KMS-11 (cell line): ENCODE measurements around the gene LKAAEAR1.

Source experiments
- H2AFZ ChIP-seq: fragments of 200-600 bp; sonication (generic); 2 replicates; pipeline ENCODE4 v1.6.1; 2016; ENCODE audit warnings: antibody characterized with exemption, mixed run types, low read depth
- H3K27ac ChIP-seq: fragments of 200-600 bp; sonication (generic); 2 replicates; pipeline ENCODE4 v1.6.1; 2016; ENCODE audit warnings: mild to moderate bottlenecking, mixed run types
- H3K27me3 ChIP-seq: fragments of 200-600 bp; sonication (generic); 2 replicates; pipeline ENCODE4 v1.6.1; 2017; ENCODE audit warnings: mild to moderate bottlenecking, low read depth, mixed run types, moderate library complexity; ENCODE audit not compliant: insufficient read depth
- H3K36me3 ChIP-seq: fragments of 200-600 bp; sonication (generic); 2 replicates; pipeline ENCODE4 v1.6.1; 2017; ENCODE audit warnings: mild to moderate bottlenecking, mixed run types; ENCODE audit not compliant: insufficient read depth
- H3K4me1 ChIP-seq: fragments of 200-600 bp; sonication (generic); 2 replicates; pipeline ENCODE4 v1.6.1; 2016; ENCODE audit warnings: mild to moderate bottlenecking, low read depth, mixed run types; ENCODE audit not compliant: poor library complexity, severe bottlenecking
- H3K4me2 ChIP-seq: fragments of 200-600 bp; sonication (generic); 2 replicates; pipeline ENCODE4 v1.7.0; 2016; ENCODE audit warnings: mild to moderate bottlenecking, mixed run types
- H3K4me3 ChIP-seq: fragments of 200-600 bp; sonication (generic); IDR thresholded peaks from 2 replicates; pipeline ENCODE4 v1.6.1; 2017; ENCODE audit warnings: low read depth, low read length, mixed read lengths; ENCODE audit not compliant: insufficient read depth
- H3K79me2 ChIP-seq: fragments of 200-600 bp; sonication (generic); 2 replicates; pipeline ENCODE4 v1.6.1; 2016; ENCODE audit warnings: low read depth, mixed run types; ENCODE audit not compliant: insufficient read depth
- H3K9ac ChIP-seq: fragments of 200-600 bp; sonication (generic); 2 replicates; pipeline ENCODE4 v1.6.1; 2016; ENCODE audit warnings: mild to moderate bottlenecking, mixed run types
- H4K20me1 ChIP-seq: fragments of 200-600 bp; sonication (generic); 2 replicates; pipeline ENCODE4 v1.6.1; 2016; ENCODE audit warnings: mild to moderate bottlenecking, mixed run types; ENCODE audit not compliant: insufficient read depth
- CTCF ChIP-seq: fragments of 200-600 bp; sonication (generic); conservative IDR thresholded peaks from 2 replicates; pipeline ENCODE4 v1.6.1; 2017; ENCODE audit warnings: low read depth, mild to moderate bottlenecking, antibody characterized with exemption, low read length, moderate library complexity, mixed read lengths

Gene LKAAEAR1

GRCh38 chr20:64037199-64037497, 47.0 kb downstream of the LKAAEAR1 start:
- no peak overlapping the region for H3K27ac ChIP-seq
- H3K4me1 ChIP-seq, result peaks cover 23% of the 10 kb centered on the region
- H4K20me1 ChIP-seq, result no peaks in the 10 kb centered on the region
- TF ChIP-seq CTCF, result no peak
- H2AFZ ChIP-seq, result no peak overlapping the region
- no peak overlapping the region for H3K9ac ChIP-seq
- H3K4me3 ChIP-seq, result no peak overlapping the region
- peak overlapping the region; percentile 92; the same call in 1 of the 2 replicates for H3K4me2 ChIP-seq
- H3K27me3 ChIP-seq, result peaks cover 47% of the 10 kb centered on the region
- H3K36me3 ChIP-seq, result no peaks in the 10 kb centered on the region
- no peaks in the 10 kb centered on the region for H3K79me2 ChIP-seq

GRCh38 chr20:64036346-64037198, 47.6 kb downstream of the LKAAEAR1 start:
- H3K4me2 ChIP-seq, result no peak overlapping the region
- H3K4me1 ChIP-seq, result peaks cover 21% of the 10 kb centered on the region
- no peak for TF ChIP-seq CTCF
- H2AFZ ChIP-seq, result no peak overlapping the region
- no peak overlapping the region for H3K9ac ChIP-seq
- H4K20me1 ChIP-seq, result no peaks in the 10 kb centered on the region
- no peaks in the 10 kb centered on the region for H3K79me2 ChIP-seq
- H3K27ac ChIP-seq, result no peak overlapping the region
- no peaks in the 10 kb centered on the region for H3K36me3 ChIP-seq
- peaks cover 41% of the 10 kb centered on the region for H3K27me3 ChIP-seq
- no peak overlapping the region for H3K4me3 ChIP-seq

GRCh38 chr20:64035933-64036345, 48.3 kb downstream of the LKAAEAR1 start, which contains the start of gene C20orf204:
C20orf204 (plus strand) TSS chr20:64036182; CDS start chr20:64036324, 142 bp downstream.
- no peak within 1 kb of the TSS for H3K4me2 ChIP-seq

GRCh38 chr20:64035066-64035932, 48.9 kb downstream of the LKAAEAR1 start:
- H3K4me1 ChIP-seq, result peaks cover 21% of the 10 kb centered on the region

More at GRCh38 chr20:64035933-64036345, 48.3 kb downstream of the LKAAEAR1 start, which contains the start of gene C20orf204:
- Histone ChIP-seq H3K79me2 (no peaks in the 10 kb centered on the region), H3K27ac (no peak within 1 kb of the TSS), H3K4me1 (peaks cover 21% of the 10 kb centered on the region), H3K9ac (no peak within 1 kb of the TSS), H2AFZ (no peak within 1 kb of the TSS), H3K27me3 (peaks cover 35% of the 10 kb centered on the region), H3K4me3 (no peak within 1 kb of the TSS), H4K20me1 (no peaks in the 10 kb centered on the region), H3K36me3 (no peaks in the 10 kb centered on the region)
- TF ChIP-seq CTCF, result no peak

More at GRCh38 chr20:64035066-64035932, 48.9 kb downstream of the LKAAEAR1 start:
- no peak overlapping the region for H3K27ac ChIP-seq
- no peaks in the 10 kb centered on the region for H3K36me3 ChIP-seq
- TF ChIP-seq CTCF, result no peak
- no peak overlapping the region for H2AFZ ChIP-seq
- no peak overlapping the region for H3K4me3 ChIP-seq
- H3K79me2 ChIP-seq, result no peaks in the 10 kb centered on the region
- no peak overlapping the region for H3K4me2 ChIP-seq
- H3K9ac ChIP-seq, result no peak overlapping the region
- peaks cover 29% of the 10 kb centered on the region for H3K27me3 ChIP-seq
- H4K20me1 ChIP-seq, result no peaks in the 10 kb centered on the region
